SK-N-MC (cell line): ENCODE measurements around the gene DDX47.

Experiments used
- DNase-seq: peaks from one replicate; pipeline ENCODE4 v3.0.0-alpha.2; 2011; ENCODE audit warnings: low read depth, low spot score
- H3K27ac ChIP-seq: fragments of 200-600 bp; sonication (generic); 2 replicates; pipeline ENCODE4 v1.5.1; 2016; ENCODE audit warnings: mixed run types
- H3K36me3 ChIP-seq: fragments of 200-600 bp; sonication (generic); 2 replicates; pipeline ENCODE4 v1.6.1; 2017; ENCODE audit warnings: antibody characterized with exemption, low read length, mixed read lengths; ENCODE audit not compliant: insufficient read depth
- H3K4me3 ChIP-seq: fragments of 200-600 bp; sonication (generic); 2 replicates; pipeline ENCODE4 v1.5.1; 2016
- H3K9ac ChIP-seq: fragments of 200-600 bp; sonication (generic); 2 replicates; pipeline ENCODE4 v1.8.0; 2017; ENCODE audit warnings: mixed run types, mixed read lengths; ENCODE audit not compliant: insufficient read length
- H3K9me3 ChIP-seq: fragments of 200-600 bp; sonication (generic); 2 replicates; pipeline ENCODE4 v1.6.1; 2017; ENCODE audit warnings: low read depth, mild to moderate bottlenecking, antibody characterized with exemption, low read length, moderate library complexity, mixed read lengths
- EZH2 ChIP-seq: fragments of 200-600 bp; sonication (generic); IDR thresholded peaks from one replicate; pipeline ENCODE4 v1.6.1; 2017; ENCODE audit warnings: antibody characterized with exemption
- FOXP2 ChIP-seq: optimal IDR thresholded peaks from 2 replicates; pipeline ENCODE3; 2011; ENCODE audit warnings: mild to moderate bottlenecking, moderate library complexity; ENCODE audit not compliant: insufficient read depth; ENCODE audit errors: extremely low read length, control extremely low read depth
- POLR2AphosphoS5 ChIP-seq: IDR thresholded peaks from 2 replicates; pipeline ENCODE4 v1.6.1; 2012; ENCODE audit warnings: mild to moderate bottlenecking, low read depth, low read length, borderline replicate concordance

DDX47 gene

GRCh38 chr12:12877781-12878455 lies 64.8 kb downstream of the DDX47 start:
- no peak overlapping the region for H3K27ac ChIP-seq
- no peak for TF ChIP-seq FOXP2
- TF ChIP-seq POLR2AphosphoS5 = no peak
- no peak for TF ChIP-seq EZH2
- H3K9ac ChIP-seq = no peak overlapping the region
- no peaks in the 10 kb centered on the region for H3K36me3 ChIP-seq
- no peak for DNase-seq
- H3K9me3 ChIP-seq = no peaks in the 10 kb centered on the region
- H3K4me3 ChIP-seq = peak overlapping the region; percentile 15; the same call in 1 of the 2 replicates
